ENCODE measurements around the gene NSUN7.

DNA sequence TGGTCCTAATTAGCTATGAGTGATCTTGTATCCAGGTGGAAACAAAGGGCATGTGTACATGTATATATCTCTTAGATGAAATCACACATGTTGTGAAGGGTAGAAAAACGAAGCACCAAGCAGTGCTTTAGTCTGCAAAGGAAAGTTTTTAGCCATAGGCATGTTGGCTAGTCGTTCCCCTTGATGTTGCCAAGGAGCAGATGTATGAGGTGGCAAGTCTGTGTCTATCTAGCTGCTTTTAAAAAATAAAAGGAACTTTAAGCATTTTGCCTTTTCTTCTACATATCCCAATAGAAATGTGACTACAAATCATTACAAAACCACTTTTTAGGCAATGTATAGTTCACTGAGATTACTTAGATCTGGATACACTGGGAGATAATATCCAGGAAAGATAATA is 63.1 kb downstream of the NSUN7 start:
- TF ChIP-seq, protein P1, sequence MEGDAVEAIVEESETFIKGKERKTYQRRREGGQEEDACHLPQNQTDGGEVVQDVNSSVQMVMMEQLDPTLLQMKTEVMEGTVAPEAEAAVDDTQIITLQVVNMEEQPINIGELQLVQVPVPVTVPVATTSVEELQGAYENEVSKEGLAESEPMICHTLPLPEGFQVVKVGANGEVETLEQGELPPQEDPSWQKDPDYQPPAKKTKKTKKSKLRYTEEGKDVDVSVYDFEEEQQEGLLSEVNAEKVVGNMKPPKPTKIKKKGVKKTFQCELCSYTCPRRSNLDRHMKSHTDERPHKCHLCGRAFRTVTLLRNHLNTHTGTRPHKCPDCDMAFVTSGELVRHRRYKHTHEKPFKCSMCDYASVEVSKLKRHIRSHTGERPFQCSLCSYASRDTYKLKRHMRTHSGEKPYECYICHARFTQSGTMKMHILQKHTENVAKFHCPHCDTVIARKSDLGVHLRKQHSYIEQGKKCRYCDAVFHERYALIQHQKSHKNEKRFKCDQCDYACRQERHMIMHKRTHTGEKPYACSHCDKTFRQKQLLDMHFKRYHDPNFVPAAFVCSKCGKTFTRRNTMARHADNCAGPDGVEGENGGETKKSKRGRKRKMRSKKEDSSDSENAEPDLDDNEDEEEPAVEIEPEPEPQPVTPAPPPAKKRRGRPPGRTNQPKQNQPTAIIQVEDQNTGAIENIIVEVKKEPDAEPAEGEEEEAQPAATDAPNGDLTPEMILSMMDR (IDR thresholded peaks at IDR 0.05): no peak
- TF ChIP-seq, protein P2, sequence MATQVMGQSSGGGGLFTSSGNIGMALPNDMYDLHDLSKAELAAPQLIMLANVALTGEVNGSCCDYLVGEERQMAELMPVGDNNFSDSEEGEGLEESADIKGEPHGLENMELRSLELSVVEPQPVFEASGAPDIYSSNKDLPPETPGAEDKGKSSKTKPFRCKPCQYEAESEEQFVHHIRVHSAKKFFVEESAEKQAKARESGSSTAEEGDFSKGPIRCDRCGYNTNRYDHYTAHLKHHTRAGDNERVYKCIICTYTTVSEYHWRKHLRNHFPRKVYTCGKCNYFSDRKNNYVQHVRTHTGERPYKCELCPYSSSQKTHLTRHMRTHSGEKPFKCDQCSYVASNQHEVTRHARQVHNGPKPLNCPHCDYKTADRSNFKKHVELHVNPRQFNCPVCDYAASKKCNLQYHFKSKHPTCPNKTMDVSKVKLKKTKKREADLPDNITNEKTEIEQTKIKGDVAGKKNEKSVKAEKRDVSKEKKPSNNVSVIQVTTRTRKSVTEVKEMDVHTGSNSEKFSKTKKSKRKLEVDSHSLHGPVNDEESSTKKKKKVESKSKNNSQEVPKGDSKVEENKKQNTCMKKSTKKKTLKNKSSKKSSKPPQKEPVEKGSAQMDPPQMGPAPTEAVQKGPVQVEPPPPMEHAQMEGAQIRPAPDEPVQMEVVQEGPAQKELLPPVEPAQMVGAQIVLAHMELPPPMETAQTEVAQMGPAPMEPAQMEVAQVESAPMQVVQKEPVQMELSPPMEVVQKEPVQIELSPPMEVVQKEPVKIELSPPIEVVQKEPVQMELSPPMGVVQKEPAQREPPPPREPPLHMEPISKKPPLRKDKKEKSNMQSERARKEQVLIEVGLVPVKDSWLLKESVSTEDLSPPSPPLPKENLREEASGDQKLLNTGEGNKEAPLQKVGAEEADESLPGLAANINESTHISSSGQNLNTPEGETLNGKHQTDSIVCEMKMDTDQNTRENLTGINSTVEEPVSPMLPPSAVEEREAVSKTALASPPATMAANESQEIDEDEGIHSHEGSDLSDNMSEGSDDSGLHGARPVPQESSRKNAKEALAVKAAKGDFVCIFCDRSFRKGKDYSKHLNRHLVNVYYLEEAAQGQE (IDR thresholded peaks at IDR 0.05; ENCODE audit: insufficient read depth in 1 of 2, low read depth in 2 of 2, low read length in 1 of 2): no peak
- TF ChIP-seq POLR2AphosphoS5 (IDR thresholded peaks at IDR 0.05; ENCODE audit: low read depth, low read length) (no peak), SIN3A (IDR thresholded peaks at IDR 0.05; ENCODE audit: borderline replicate concordance, insufficient read depth, low read depth, low read length) (no peak)

All from Panc1 (cell line).